ENCODE data around the gene BCL7A.

BCL7A gene

DNA sequence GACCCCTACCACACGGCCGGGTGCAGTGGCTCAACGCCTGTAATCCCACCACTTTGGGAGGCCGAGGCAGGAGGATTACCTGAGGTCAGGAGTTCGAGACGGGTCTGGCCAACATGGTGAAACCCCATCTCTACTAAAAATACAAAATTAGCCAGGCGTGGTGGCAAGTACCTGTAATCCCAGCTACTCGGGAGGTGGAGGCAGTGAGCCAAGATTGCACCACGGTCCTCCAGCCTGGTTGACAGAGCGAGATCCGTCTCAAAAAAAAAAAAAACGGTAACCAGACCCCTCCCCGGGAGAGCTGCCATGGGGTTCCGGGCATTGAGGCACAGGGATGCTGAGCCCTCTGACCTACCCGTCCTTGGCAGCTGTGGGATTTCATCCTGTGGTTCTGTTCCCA, 21.8 kb downstream of the BCL7A start:
- Histone ChIP-seq H3K9me3 (ENCODE audit: control insufficient read depth, insufficient read depth, low read length) (no peaks in the 10 kb centered on the region), H3F3A (ENCODE audit: control insufficient read depth, insufficient read depth) (peaks cover 16% of the 10 kb centered on the region; the same call in 1 of the 2 replicates), H3K36me3 (ENCODE audit: control insufficient read depth, low read length) (peaks cover 89% of the 10 kb centered on the region), H3K4me2 (ENCODE audit: low read length) (no peak overlapping the region), H3K9me2 (replicated peaks; ENCODE audit: control insufficient read depth, low read length) (no peaks in the 10 kb centered on the region), H3K27ac (ENCODE audit: low read depth, low read length) (no peak overlapping the region), H4K20me1 (ENCODE audit: control insufficient read depth, insufficient read depth, low read depth, low read length) (peaks cover 3% of the 10 kb centered on the region; the same call in 1 of the 2 replicates), H3K79me2 (ENCODE audit: control insufficient read depth, low read length) (peaks cover 45% of the 10 kb centered on the region), H3K4me3 (ENCODE audit: low read length) (no peak overlapping the region), H3K4me1 (ENCODE audit: control insufficient read depth, low read length) (no peaks in the 10 kb centered on the region), H3K27me3 (ENCODE audit: control insufficient read depth, low read length) (no peaks in the 10 kb centered on the region)
- TF ChIP-seq, protein P1, sequence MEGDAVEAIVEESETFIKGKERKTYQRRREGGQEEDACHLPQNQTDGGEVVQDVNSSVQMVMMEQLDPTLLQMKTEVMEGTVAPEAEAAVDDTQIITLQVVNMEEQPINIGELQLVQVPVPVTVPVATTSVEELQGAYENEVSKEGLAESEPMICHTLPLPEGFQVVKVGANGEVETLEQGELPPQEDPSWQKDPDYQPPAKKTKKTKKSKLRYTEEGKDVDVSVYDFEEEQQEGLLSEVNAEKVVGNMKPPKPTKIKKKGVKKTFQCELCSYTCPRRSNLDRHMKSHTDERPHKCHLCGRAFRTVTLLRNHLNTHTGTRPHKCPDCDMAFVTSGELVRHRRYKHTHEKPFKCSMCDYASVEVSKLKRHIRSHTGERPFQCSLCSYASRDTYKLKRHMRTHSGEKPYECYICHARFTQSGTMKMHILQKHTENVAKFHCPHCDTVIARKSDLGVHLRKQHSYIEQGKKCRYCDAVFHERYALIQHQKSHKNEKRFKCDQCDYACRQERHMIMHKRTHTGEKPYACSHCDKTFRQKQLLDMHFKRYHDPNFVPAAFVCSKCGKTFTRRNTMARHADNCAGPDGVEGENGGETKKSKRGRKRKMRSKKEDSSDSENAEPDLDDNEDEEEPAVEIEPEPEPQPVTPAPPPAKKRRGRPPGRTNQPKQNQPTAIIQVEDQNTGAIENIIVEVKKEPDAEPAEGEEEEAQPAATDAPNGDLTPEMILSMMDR (IDR thresholded peaks at IDR 0.05; ENCODE audit: low read depth, low read length, poor library complexity, severe bottlenecking) = no peak
- no peak for TF ChIP-seq EZH2phosphoT487 (IDR thresholded peaks at IDR 0.05; ENCODE audit: borderline replicate concordance, low read length)

DNA sequence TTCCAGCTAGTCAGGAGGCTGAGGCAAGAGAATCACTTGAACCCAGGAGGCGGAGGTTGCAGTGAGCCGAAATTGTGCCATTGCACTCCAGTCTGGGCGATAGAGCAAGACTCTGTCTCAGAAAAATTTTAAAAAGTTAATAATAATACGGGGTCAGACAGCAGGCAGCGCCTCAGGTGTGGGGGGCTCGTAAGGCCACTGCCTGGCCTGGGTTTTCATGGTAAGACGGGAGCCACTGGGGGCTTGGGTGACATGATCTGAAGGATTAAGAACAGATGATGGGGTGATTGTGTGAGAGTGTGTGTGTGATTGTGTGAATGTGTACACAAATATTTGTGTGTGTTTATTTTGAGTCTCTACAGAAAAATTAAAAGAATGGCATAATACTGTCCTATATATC, 23.6 kb downstream of the BCL7A start:
- Histone ChIP-seq H3K9me3 (ENCODE audit: control insufficient read depth, insufficient read depth, low read length) (no peaks in the 10 kb centered on the region), H3K4me3 (ENCODE audit: low read length) (no peak overlapping the region), H3F3A (ENCODE audit: control insufficient read depth, insufficient read depth) (peaks cover 17% of the 10 kb centered on the region), H3K27ac (ENCODE audit: low read depth, low read length) (no peak overlapping the region), H4K20me1 (ENCODE audit: control insufficient read depth, insufficient read depth, low read depth, low read length) (peaks cover 3% of the 10 kb centered on the region; the same call in 1 of the 2 replicates), H3K4me2 (ENCODE audit: low read length) (no peak overlapping the region), H3K4me1 (ENCODE audit: control insufficient read depth, low read length) (no peaks in the 10 kb centered on the region), H3K36me3 (ENCODE audit: control insufficient read depth, low read length) (peaks cover 88% of the 10 kb centered on the region), H3K27me3 (ENCODE audit: control insufficient read depth, low read length) (no peaks in the 10 kb centered on the region), H3K9me2 (replicated peaks; ENCODE audit: control insufficient read depth, low read length) (no peaks in the 10 kb centered on the region), H3K79me2 (ENCODE audit: control insufficient read depth, low read length) (peaks cover 40% of the 10 kb centered on the region)
- TF ChIP-seq, protein P1 (IDR thresholded peaks at IDR 0.05; ENCODE audit: low read depth, low read length, poor library complexity, severe bottlenecking) = no peak
- no peak for TF ChIP-seq EZH2phosphoT487 (IDR thresholded peaks at IDR 0.05; ENCODE audit: borderline replicate concordance, low read length)

DNA sequence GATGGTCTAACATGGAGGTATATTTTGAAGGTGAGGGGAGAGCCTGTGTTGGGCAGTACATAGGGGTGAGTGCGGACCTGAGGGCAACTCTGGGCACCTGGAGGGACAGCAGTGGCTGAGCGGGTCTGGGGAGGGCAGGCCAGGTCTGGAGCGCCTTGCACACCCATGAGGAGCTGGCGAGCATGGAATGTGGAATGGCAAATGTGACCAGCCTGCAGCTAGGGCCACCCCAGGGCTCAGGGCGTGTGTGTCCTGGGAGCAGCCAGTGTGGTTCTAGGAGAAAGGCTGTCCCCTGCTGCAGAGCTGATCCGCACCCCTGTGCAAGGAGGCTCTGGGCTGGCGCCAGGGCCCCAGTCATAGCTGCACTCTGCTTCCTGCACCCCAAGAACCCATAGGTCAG, 24.5 kb downstream of the BCL7A start:
- no peaks in the 10 kb centered on the region for H3K4me1 ChIP-seq (ENCODE audit: control insufficient read depth, low read length)
- no peaks in the 10 kb centered on the region for H3K27me3 ChIP-seq (ENCODE audit: control insufficient read depth, low read length)
- no peak overlapping the region for H3K27ac ChIP-seq (ENCODE audit: low read depth, low read length)
- no peak for TF ChIP-seq EZH2phosphoT487 (IDR thresholded peaks at IDR 0.05; ENCODE audit: borderline replicate concordance, low read length)
- TF ChIP-seq, protein P1 (IDR thresholded peaks at IDR 0.05; ENCODE audit: low read depth, low read length, poor library complexity, severe bottlenecking) = no peak
- peaks cover 88% of the 10 kb centered on the region for H3K36me3 ChIP-seq (ENCODE audit: control insufficient read depth, low read length)
- H4K20me1 ChIP-seq (ENCODE audit: control insufficient read depth, insufficient read depth, low read depth, low read length) = peaks cover 2% of the 10 kb centered on the region; the same call in 1 of the 2 replicates
- H3K9me2 ChIP-seq (replicated peaks; ENCODE audit: control insufficient read depth, low read length) = no peaks in the 10 kb centered on the region
- no peaks in the 10 kb centered on the region for H3K9me3 ChIP-seq (ENCODE audit: control insufficient read depth, insufficient read depth, low read length)
- H3K4me2 ChIP-seq (ENCODE audit: low read length) = no peak overlapping the region
- peaks cover 36% of the 10 kb centered on the region for H3K79me2 ChIP-seq (ENCODE audit: control insufficient read depth, low read length)
- H3K4me3 ChIP-seq (ENCODE audit: low read length) = no peak overlapping the region
- H3F3A ChIP-seq (ENCODE audit: control insufficient read depth, insufficient read depth) = peaks cover 20% of the 10 kb centered on the region
